NCI-H460 (cell line): Measurements from ENCODE around the gene SNX30. TPM values are rescaled to one million over a fixed set of nuclear protein-coding genes. Genes with fewer than 3 reads are reported as not detected.

Source experiments
- DNase-seq: peaks from one replicate; pipeline ENCODE4 v3.0.0-alpha.2; 2016; ENCODE audit warnings: low read depth; ENCODE audit errors: extremely low read depth
- total RNA-seq: library from RNA; depleted of rRNA; stranded (reverse); fragments of >200 nt; shearing (Covaris generic); gene quantifications from 2 replicates; pipeline ENCODE4 v1.2.3, GENCODE V29; 2014

The SNX30 gene
- total RNA-seq, 1 experiment from 2014 or later = 8.2 TPM

- DNase-seq = no peak
Measured at GRCh38 chr9:112872019-112872418, 121.5 kb downstream of the SNX30 start.

DNA sequence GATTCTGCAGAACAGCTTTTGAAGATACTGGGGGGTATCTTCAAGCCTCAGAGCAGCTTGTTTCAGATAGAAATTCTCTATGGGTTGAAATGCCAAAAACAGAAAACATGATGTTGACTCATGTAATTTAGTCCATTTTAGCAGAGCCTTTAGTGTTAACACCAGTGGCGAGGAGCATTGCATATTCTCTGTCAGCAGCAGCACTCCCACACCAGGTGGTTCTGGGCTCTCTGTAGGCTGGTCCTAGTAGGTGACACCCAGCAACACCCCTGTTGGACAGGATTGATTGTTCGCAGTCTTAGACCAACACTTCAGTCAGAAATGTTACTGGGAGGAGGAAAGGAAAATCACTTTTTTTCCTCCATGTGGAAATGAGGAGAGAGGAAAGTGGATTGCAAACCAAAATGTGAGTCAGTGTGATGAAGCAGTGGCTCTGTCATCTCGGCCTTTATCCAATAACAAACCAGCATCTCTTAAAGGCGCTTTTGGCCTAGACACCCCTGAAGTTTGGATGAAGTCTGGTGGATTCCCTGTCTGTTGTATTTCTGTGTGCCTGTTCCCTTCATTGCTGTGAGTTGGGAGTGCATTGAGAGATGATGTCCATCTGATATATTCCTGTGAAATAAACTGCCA, 123.3 kb downstream of the SNX30 start:
- no peak for DNase-seq

- no peak for DNase-seq
Measured at GRCh38 chr9:112878752-112879151, 128.2 kb downstream of the SNX30 start.

- DNase-seq = no peak
Measured at GRCh38 chr9:112880650-112881049, 130.1 kb downstream of the SNX30 start.

GRCh38 chr9:112881331-112881730, 130.8 kb downstream of the SNX30 start:
- no peak for DNase-seq

- no peak for DNase-seq
Measured at GRCh38 chr9:112884101-112884500, 133.5 kb downstream of the SNX30 start.

GRCh38 chr9:112884721-112885120, 134.2 kb downstream of the SNX30 start:
- DNase-seq = no peak

DNA sequence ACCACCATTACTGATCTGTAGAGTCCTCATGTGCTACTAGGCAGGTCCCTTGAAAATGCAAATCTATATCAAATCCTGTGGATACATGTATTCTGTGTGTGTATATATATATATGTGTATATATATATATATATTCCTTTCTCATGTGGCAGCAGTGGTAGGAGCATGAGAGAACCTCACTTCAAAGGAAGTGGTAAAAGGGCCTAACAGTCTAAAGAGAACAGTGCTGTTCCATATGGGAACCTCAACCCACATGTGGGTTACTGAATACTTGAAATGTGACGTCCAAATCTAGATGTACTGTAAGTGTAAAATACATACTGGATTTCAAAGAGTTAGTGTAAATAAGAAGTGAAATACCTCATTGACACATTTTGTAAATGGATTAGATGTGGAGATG, 134.8 kb downstream of the SNX30 start:
- DNase-seq = no peak

GRCh38 chr9:112886351-112886750, 135.8 kb downstream of the SNX30 start:
- DNase-seq = no peak

- no peak for DNase-seq
Measured at GRCh38 chr9:112887381-112887780, 136.8 kb downstream of the SNX30 start.

DNA sequence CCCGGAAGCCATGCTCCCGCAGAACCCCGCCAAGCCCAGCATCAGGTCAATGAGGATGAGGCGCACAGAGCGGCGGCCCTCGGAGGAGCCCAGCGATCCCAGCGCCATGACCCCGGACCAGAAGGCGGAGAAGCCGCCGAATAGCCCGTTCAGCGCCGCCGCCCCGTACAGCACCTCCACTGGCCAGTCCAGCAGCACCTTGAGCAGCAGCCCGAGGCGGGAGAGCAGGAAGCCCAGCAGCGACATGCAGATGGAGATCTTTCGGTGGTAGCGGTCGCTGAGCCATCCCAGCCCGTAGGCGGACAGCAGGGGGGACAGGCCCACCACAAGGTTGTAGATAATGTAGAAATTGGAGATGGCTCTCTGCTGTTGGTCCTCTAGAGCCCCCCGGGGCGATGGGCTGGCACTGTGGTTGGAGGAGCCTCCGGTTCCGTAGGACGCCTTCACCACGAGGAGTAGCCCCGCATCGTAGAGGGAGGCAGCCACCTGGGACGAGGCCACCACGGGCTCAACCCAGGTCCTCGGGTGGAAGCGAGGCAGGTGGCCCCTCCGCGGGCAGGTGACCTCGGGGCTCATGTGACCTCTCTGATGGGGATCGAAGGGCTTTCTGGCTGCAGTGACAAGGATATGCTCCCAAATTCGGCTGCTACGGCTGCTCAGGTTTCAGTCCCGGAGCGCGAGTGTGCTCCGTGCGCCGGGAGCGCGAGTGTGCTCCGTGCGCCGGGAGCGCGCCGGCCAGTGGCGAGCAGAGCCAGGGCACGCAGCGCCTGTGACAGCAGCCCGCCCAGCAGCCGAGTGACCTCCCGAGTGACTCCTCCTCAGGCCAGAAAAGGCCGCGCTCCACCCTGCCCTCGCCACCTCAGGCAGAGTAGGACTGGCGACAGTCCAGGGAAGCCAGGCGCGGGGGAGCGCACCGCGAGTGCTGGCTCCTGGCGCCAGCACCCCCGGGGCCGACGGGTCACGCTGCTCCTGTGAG, 139.8 kb downstream of the SNX30 start, which contains the start of gene SLC46A2:
Gene SLC46A2, minus strand, starts transcription at position 771 of the 976 bp plus-strand sequence. Its CDS starts 195 bp downstream, at position 576.
- no peak for DNase-seq

GRCh38 chr9:112891521-112891920, 141.0 kb downstream of the SNX30 start:
- no peak for DNase-seq

DNA sequence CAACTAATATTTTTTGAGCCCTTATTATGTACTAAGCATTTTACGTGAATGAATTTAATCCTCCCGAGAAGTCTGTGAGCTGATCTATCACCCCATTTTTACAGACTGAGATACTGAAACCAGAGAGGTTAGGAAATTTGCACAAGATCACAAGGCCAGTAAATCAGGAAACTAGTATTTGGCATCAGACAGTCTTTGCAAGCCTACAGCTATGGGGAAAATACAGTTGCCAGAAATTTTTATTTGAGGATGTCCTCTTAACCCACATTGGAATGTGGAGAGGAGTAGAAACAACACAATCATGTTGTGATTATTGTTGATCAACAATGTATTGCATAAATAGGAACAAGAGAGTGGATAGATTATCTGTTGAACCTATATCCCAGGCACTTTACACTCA, 142.4 kb downstream of the SNX30 start:
- no peak for DNase-seq

GRCh38 chr9:112894041-112894440, 143.5 kb downstream of the SNX30 start:
- no peak for DNase-seq

GRCh38 chr9:112894699-112895098, 144.1 kb downstream of the SNX30 start:
- no peak for DNase-seq

DNA sequence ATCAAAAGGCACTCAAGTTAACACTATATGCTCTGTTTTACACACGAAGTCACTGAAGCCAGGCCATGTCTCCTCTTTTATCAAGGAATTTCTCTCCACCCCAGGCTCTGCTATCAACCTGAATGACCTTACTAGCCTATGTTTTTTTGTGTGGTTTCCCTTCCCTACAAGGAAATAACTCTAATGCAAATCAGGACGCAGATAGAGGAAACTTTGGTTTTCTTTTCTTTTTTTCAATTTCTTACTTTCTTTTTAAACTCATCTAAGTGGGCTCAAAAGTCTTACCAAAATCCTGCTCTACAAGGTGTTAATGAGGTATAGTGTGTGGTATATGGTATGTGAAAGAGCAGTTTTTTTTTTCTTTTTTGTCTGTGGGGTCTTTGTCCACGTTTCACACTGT, 145.6 kb downstream of the SNX30 start:
- no peak for DNase-seq

- no peak for DNase-seq
Measured at GRCh38 chr9:112898872-112899311, 148.3 kb downstream of the SNX30 start.

GRCh38 chr9:112900488-112900887, 149.9 kb downstream of the SNX30 start:
- no peak for DNase-seq

GRCh38 chr9:112900901-112901300, 150.3 kb downstream of the SNX30 start:
- no peak for DNase-seq

GRCh38 chr9:112905084-112905483, 154.5 kb downstream of the SNX30 start:
- no peak for DNase-seq

DNA sequence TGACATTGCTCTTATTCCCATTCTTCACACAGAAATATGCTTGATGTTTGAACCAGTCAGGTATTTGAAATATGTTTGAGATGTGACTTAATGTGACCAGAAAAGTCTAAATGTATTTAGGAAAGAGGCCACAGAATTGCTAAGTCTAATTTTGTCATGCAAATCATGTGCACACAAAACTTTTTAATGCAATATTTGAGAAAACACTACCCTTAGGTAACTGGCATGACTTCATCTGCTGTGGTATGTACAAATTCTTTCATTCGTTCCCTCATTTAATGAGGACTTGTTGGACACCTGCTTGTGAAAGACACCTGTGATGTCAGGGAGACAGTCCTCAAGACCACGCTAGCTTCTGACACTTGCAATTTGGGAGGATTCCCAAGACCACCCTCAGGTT, 161.2 kb downstream of the SNX30 start:
- DNase-seq = no peak

DNA sequence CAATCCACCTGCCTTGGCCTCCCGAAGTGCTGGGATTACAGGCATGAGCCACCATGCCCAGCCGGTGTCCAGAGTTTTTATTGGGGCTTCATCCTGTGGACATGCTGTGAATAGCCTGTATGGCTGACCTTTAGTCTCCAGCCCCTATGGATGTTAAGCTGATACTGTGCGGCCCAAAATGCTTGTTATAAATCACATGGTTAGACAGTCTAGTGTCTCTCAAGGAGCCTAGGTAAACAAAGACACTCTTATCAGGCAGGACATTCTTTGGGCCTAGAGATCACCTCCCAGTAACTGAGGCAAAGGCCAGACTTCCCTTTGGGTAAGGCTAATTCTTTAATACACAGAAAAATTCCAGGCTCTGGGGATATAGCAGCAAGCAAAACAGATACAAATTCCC, 162.1 kb downstream of the SNX30 start:
- no peak for DNase-seq
